Right ventricle myocardium inferior (tissue), 1 donor: ENCODE results near the gene PALLD. TPM values are rescaled to one million over a fixed set of nuclear protein-coding genes. Genes with fewer than 3 reads are reported as not detected.

Experiments
- ATAC-seq: fragments of 200-7000 bp; cut with Tn5 transposase; one replicate; pipeline ENCODE4 v1.9.1; 2020; ENCODE audit warnings: mild to moderate bottlenecking, moderate library complexity
- DNase-seq: peaks from one replicate; pipeline ENCODE4 v3.0.0; 2021; ENCODE audit errors: missing footprints
- intact Hi-C: fragments of 100-400 bp; cut with DNase I; formaldehyde crosslinking; loops from one replicate; pipeline ENCODE4 v1.11.0; 2022
- total RNA-seq: library from RNA; stranded (reverse); fragmentation: NEBNext Ultra II Directional; extraction: Animal tissue kit (Norgen Biotek cat#: 25700); gene quantifications from one replicate; pipeline ENCODE4 v1.2.1, GENCODE V29; 2021
- donor health status: DM: no; HTN: yes; CAD: no; lungs with severe emphysema.

The PALLD gene
- total RNA-seq, 1 donor from 2014 or later: 977 TPM

DNA sequence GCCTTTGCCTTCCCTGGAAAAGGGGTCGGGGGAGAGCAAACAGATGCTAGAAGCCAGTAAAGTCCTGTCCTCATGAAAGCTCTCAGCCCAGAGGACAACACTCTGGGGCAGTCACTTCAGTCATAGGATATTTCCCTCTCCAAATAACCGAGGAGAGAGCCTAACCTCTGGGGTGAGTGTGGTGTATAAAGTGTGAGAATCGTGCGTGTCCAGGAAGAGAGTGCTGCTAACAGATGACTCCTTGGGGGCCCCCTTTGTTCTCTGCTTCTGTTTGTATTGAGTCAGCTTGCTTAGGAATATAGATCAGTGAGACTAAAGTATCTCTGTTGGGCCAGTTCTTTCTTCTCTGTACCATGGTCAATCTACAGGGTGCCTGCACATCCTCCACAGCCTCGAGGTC, 247.2 kb downstream of the PALLD start:
- DNase-seq (no peak), ATAC-seq (peak; percentile 41)
- intact Hi-C loops: no loop called here

DNA sequence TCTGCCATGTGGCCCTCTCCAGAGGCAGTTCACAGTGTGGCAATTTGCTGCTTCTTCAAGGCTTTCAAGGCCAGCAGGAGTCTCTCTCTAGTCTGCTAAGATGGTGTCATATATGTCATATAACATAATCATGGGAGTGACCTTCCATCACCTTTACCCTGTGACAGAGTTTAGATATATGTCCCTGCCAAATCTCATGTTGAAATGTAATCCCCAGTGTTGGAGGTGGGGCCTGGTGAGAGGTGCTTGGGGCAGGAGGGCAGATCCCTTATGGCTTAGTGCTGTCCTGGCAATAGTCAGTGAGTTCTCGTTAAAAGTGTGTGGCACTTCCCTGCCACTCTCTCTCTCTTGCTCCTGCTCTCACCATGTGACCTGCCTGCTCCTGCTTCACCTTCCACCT, 252.0 kb downstream of the PALLD start:
- DNase-seq (no peak), ATAC-seq (no peak)
- intact Hi-C loops: no loop called here

DNA sequence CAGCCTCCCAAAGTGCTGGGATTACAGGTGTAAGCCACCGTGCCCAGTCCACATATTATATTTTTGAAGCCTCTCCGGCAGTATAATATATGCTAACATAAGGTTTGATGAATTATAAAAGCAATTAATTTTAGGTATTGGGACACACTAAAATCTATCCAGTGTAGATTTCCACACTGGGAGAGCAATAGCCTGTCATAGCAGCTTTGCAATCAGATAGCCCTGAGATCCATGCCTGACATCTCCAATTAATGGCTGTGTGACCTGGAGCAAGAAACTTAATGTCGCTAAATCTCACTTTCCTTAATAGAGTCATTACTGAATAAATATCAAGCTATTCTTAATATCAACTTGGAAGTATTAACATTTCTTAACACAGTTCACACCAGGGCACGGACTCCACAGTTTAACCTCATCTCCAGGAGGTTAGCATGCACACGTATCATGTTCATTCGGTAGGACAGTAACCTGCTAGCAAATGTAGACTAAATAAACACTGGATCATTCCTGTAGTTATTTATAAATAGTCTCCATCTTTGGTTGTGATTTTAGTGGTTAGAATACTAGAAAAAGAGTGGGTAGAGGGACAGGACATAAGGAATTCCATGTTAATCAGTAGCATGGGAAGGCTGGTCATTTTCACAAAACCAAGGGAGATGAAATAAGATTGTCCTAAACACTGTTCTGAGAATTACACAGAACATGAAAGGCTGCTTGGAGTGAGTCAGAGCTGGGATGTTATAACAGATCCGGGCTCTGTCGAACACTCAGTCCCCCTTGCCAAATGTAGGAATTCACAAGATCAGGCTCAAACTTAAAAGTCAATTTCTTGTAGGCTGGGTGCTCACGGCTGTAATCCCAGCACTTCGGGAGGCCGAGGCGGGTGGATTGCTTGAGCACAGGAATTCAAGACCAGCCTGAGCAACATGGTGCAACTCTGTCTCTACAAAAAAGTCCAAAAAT, 254.7 kb downstream of the PALLD start:
- intact Hi-C loops: no loop called here
- no peak for ATAC-seq

DNA sequence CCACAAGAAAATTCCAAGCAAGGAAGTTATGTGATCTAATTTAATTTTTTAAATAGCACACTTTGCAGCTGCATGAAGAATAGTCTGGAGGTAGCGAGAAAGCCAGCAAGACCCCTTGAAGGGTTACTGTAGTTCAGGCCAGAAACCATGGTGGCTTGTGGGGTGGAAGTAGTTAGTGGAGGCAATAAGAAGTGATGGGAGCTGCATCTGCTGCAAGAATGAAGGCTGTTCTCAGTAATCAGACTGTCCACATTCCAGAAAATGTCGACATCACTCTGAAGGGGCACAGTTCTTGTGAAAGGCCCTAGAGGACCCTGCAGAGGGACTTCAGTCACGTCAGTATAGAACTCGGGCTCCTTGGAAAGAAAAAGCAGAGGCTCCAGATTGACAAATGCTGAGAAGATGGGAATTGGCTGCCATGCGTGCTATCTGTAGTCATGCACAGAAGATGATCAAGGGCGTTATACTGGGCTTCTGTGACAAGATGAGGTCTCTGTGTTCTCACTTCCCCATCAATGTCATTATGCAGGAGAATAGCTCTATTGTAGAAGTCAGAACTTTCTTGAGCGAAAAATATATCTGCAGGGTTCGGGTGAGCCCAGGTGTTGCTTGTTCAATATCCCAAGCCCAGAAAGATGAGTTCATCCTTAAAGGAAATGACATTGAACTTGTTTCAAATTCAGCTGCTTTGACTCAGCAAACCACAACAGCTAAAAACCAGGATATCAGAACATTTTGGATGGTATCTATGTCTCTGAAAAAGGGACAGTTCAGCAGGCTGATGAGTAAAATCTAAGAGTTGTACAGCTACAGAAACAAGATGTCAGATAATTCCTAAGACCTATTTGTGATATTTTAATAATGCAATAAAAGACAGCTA, 259.0 kb downstream of the PALLD start:
- ATAC-seq: no peak
- intact Hi-C loops: no loop called here
- DNase-seq: no peak

More for the DNA sequence above, 254.7 kb downstream of the PALLD start:
- DNase-seq: no peak

DNA sequence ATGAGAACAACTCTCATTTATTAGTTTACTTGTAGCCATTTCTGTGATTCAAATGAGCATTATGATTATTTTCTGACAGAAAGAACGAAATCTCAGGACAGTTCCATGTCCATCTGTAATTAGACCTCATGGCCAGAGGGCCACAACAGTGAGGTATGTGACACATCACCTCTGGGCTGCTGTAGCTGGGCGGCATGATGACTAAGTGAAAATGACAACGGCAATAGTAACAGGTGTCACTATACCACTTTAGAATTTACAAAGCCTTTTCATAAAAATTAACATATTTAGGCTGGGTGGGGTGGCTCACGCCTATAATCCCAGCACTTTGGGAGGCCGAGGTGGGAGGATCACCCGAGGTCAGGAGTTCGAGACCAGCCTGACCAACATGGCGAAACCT, 260.6 kb downstream of the PALLD start:
- DNase-seq: no peak
- ATAC-seq: no peak
- intact Hi-C loops: no loop called here

DNA sequence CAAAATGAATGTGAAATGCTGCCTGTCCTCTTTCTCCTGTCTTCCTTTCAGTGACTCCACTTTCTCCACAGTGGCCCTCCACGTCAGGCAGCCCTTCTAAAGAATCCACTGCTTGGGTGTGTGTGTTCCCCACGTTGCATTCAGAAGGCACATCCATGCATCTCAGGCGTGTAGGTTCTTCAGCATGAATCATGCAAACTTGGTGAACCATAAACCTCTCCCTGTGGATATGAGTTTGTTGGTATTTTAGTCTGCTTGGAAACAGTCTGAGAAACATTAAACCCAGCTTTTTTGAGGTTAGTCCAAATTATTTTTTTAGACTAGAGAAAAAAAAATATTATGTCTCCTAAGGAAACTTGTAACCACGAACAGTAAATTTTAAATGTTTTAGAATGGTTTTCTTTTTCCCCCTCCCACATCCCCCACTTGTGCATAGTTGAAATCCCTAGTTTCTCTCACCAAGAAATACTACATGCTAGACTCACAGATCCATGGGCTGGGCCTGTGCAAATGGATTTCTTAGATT, 261.6 kb downstream of the PALLD start:
- ATAC-seq (no peak), DNase-seq (no peak)
- intact Hi-C loops: no loop called here

DNA sequence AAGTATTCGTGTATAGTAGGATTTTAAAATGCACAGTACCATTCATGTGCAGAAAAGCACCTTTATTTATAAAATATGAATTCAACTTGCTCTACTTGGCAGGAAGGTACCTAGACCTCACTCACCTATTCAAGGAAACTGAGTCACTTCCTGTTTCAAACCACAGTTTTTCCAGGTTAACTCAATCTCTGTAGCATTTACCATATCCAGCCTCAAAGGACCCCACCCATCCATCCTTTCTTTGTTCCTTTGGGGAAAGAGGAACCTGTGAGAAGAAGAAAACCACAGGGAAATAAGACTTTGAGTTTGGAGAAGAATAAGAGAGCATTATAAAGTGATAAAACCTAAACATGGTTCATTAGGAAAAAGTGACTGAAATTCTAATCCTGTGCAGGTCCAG, 262.5 kb downstream of the PALLD start:
- ATAC-seq (no peak), DNase-seq (no peak)
- intact Hi-C loops: no loop called here

DNA sequence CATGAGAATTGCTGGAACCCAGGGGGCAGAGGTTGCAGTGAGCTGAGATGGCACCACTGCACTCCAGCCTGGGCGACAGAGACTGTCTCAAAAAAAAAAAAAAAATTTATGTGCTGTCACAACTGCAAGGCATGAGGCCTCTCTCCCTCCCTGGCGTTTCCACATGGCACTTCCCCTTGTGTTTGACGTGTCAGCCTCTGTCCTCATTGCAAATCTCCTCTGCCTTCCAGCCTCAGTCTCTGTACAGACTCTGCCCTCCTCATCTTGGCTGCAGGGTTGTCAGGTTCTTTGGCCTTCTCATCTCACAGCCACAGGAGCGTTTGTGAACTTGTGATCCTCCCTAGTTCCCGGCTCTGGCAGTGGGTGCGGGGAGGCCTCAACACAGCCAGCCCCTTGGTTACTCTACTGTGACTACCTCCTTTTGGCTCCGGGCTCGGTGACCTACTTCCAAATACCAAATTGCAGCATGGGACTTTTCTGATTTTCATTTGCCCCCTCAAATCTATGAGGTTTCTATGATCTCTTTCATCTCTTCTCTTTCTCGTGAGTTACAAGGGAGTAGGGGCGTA, 263.2 kb downstream of the PALLD start:
- DNase-seq (peak; percentile 65), ATAC-seq (peak; percentile 35)
- intact Hi-C loops: no loop called here

DNA sequence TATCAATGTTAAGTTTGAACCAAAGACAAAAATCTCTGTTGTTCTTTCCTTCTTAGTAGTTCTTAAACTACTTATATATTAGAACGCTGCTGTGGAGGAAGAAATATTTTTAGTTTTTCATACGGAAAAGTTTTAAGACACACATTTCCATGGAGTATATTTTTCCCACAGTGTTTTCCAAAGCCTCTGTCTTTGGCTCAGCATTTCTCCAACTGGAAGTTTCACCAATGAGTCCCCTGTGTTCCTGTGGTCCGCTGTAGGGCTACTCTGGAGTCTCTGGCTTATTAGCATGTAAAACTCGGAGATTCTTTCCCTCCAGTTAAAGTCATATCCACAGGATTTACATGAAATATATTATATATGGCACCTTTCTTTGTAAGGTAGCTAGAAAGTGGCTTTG, 264.2 kb downstream of the PALLD start:
- intact Hi-C loops: no loop called here
- DNase-seq (no peak), ATAC-seq (no peak)

DNA sequence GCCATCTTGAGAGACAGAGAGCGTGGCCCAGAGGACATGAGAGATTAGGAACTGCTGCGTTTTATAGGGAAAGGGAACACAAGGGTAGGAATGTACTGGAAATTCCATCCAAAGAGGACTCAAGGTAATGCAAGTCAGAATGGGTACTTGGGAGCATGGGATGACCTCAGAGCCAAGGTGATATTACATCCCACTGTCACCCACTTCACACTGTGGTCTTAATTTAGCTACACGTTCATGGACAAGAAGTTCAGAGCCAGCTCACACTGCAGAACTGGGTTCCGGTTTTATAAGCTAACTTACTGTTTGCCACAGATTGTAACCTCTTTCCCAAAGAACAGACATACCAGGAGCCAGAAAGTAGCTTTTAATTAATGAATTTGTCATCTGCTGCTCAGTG, 268.5 kb downstream of the PALLD start:
- DNase-seq: no peak
- intact Hi-C loops: loop anchor here (5.0 kb wide), 1 partner anchor 72 kb away; no protein-coding TSS in a partner anchor
- ATAC-seq: peak; percentile 52

DNA sequence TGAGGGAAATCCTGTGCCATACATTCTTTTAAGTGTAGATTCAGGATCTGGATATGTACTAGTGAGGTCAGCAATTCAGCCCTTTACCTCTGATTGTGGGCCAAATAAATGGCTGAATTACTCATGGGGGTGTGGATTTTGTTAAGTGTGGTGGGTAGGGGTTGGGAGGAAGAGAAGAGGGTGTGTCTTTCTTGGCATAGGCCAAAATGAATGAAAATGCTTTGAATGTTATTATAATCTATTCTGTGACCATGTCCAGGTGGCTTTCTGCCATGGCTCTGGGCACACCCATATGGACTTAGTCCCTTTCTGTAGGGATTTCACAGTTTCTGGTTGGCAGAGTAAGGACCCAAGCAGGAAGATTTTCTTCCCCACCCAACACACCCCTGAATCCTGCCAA, 268.9 kb downstream of the PALLD start:
- DNase-seq: no peak
- intact Hi-C loops: loop anchor here (5.0 kb wide), 1 partner anchor 72 kb away; no protein-coding TSS in a partner anchor
- peak; percentile 69 for ATAC-seq

DNA sequence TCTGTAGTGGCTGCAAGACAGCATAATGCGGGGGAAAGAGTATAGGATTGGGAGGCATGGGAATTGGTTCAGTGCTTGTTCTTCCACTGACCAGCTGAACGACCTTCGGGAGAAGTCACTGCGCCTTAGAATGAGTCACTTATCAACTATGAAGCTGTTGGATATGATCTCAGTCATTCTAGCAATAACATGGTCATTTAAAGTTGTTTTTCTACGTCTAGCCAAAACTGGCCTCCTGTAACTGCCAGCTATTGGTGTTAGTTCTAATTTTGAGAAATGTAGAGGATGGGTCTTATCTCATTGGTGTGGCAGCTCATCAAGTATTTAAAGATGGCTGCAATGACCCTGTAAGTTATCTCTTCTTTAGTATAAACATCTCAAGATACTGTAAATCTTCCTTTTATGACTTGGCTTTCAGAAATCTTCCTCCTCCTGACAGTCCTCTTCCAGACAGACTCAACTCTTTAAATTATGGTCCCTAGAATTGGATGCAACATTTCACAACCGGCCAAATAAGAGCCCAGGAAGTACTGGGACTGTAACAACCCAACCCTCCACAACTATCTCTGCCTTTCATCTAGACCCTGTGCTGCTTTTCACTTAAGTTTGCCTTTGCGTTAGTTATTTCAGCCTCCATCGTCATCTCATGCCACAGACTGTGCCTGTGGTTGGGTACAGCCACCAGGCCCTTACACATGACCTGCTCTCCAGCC, 269.9 kb downstream of the PALLD start:
- DNase-seq (no peak), ATAC-seq (peak; percentile 23)
- intact Hi-C loops: loop anchor here (5.0 kb wide), 1 partner anchor 71 kb away; no protein-coding TSS in a partner anchor

DNA sequence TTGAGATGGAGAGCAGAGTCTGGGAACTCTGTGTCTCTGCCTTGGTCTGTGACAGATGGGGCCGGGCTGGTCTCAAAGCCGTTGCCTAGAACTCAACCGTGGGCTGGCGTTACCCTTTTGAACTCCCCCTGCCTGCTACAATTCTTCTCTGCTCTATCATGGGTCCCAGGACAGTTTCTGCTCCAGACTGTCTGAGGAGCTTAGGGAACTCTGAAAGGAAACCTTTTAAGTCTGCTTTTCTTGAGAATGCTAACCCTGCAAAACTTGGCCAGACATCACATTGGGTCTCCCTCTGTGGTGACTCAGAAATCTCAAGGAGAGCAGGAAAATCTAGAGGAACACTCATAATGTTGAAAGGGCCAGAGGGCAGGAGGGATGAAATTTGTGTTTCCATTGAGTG, 272.6 kb downstream of the PALLD start:
- no peak for ATAC-seq
- intact Hi-C loops: loop anchor here (5.0 kb wide), 1 partner anchor 68 kb away; no protein-coding TSS in a partner anchor
- no peak for DNase-seq

DNA sequence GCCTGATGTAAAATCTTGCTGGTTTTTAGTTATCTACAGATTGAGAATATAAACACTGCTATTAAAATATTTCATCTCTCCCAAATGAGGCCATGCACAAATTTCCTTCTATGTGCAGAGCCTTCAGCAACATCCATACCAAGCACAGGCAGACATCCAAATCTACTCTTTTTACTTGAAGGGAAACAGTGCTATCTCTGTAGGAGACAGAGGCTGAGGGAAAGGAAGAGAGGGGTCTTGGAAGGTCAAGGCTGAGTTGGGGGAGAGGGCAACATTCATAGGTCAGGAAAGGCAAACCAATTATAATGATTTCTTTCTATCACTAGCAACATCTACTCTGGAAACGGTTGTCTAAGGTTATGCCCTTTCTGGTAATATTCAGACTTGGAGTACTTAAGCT, 273.0 kb downstream of the PALLD start:
- intact Hi-C loops: loop anchor here (5.0 kb wide), 1 partner anchor 67 kb away; no protein-coding TSS in a partner anchor
- ATAC-seq: no peak

DNA sequence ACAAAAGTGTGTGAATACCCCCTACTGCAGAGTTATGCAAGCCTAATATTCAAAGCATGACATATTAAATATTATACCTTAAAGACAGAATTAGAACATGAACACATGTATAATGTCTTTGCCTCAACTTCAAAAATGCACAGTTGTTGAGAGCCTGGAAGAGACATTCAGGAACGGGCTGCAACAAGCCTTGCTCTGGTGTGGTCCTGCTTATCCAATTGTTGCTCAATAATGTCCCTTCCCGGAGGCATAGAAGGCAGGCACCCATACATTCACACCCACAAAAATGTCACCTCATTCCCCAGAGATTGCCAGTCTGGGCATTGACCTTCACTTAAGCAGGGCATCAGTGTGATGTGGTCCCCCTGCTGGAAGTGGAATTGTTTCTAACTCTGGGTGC, 274.4 kb downstream of the PALLD start:
- DNase-seq: no peak
- intact Hi-C loops: no loop called here
- ATAC-seq: no peak

More for the DNA sequence above, 273.0 kb downstream of the PALLD start:
- no peak for DNase-seq

DNA sequence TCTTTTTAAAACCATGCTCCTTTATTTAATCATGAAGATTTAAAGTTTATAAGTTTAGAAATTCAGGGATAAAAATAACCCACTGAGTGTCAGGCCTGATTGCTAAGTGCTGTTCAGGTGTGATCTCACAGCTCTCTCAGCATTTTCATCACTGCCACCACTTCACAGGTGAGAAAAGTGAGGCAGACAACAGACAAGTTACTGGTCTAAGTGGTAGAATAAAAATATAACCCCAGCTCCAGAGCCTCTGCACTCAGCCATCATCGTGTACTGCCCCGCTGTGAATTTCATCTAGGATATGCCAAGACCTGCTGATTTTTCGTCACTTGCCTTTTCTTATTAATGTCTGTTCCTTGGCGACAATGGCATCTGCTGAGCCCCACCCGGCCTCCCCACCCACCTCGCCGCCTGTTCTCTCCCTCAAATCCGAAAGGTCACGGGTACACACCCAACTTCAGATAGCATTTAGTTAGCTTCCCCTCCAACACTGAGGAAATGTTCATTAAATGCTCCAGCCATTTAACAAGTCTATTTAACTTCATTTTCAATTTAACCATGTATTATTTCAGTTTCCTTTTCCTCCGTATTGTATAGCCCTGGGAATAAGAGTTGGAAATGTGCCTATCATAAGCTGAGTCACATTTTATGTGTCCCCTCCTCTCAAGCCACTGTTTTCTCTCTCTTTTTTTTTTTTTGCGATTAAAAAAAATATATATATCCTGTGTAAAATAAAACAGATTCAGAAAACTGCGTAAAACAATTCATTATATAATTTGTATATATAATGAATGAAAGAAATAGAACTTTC, 276.7 kb downstream of the PALLD start:
- DNase-seq (no peak), ATAC-seq (no peak)
- intact Hi-C loops: no loop called here

DNA sequence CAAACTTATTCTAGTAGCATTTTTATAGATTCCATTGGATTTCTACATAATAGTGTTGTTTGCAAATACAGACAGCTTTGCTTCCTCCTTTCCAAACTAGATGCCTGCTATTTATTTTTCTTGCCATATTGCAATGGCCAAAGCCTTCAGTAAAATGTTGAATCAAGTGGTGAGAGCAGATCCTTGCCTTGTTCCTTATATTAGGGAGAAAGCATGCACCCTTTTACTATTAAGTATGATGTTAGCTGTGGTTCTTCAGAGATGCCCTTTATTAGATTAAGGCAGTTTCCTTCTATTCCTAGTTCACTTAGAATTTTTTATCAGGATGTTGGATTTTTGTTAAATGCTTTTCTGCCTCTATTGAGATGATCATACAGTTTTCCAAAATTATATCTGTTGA, 279.5 kb downstream of the PALLD start:
- intact Hi-C loops: no loop called here
- no peak for ATAC-seq
- no peak for DNase-seq
